Esophagus muscularis mucosa (tissue), 4 donors: ENCODE data around the gene GPATCH8. TPM values are rescaled to one million over a fixed set of nuclear protein-coding genes. Genes with fewer than 3 reads are reported as not detected.
A peak's percentile ranks its signal among the peaks of the same experiment; 100 is the strongest.

Experiments used
- DNase-seq: peaks from one replicate; pipeline ENCODE4 v3.0.0-alpha.2; 2017; ENCODE audit errors: extremely low spot score
- H3K27ac ChIP-seq, 4 donors: fragments of 200-600 bp; sonication (generic); replicated peaks in 1 of 4; 1 replicate in 3 of 4; 2 replicates in 1 of 4; pipeline ENCODE4 v1.5.1; 2016 to 2019; ENCODE audit warnings: mild to moderate bottlenecking in 1 of 4
- H3K27me3 ChIP-seq, 4 donors: fragments of 200-600 bp; sonication (generic); one replicate each; pipeline versions ENCODE4 v1.5.1 to v1.6.0; 2016 to 2019
- H3K36me3 ChIP-seq, 4 donors: fragments of 200-600 bp; sonication (generic); one replicate each; pipeline ENCODE4 v1.5.1; 2016 to 2019
- H3K4me1 ChIP-seq, 4 donors: fragments of 200-600 bp; sonication (generic); one replicate each; pipeline ENCODE4 v1.5.1; 2016 to 2019
- H3K4me3 ChIP-seq, 4 donors: fragments of 200-600 bp; sonication (generic); 1 replicate in 2 of 4; 2 replicates in 2 of 4; pipeline ENCODE4 v1.5.1; 2016 to 2019; ENCODE audit warnings: mild to moderate bottlenecking in 4 of 4, moderate library complexity in 1 of 4
- H3K9me3 ChIP-seq, 4 donors: fragments of 200-600 bp; sonication (generic); 1 replicate in 3 of 4; 2 replicates in 1 of 4; pipeline ENCODE4 v1.5.1; 2016 to 2019
- EP300 ChIP-seq: sonication (generic); formaldehyde crosslinking; IDR thresholded peaks from one replicate; pipeline ENCODE4 v1.6.1; 2017; ENCODE audit warnings: antibody characterized with exemption
- POLR2A ChIP-seq: fragments of 450-650 bp; IDR thresholded peaks from one replicate; pipeline ENCODE4 v1.6.1; 2017; ENCODE audit warnings: antibody characterized with exemption, moderate library complexity, mild to moderate bottlenecking, low read depth
- POLR2AphosphoS5 ChIP-seq, 2 donors: sonication (generic); formaldehyde crosslinking; IDR thresholded peaks; one replicate each; pipeline ENCODE4 v1.6.1; 2017; ENCODE audit warnings: antibody characterized with exemption in 2 of 2
- WGBS: methylation state at CpG from one replicate; pipeline ENCODE4 v1.1.5; 2018; 5-methylcytosine and 5-hydroxymethylcytosine counted together
- intact Hi-C: fragments of 100-400 bp; cut with DNase I; formaldehyde crosslinking; loops from one replicate; pipeline ENCODE4 v1.15.1; 2023
- total RNA-seq, 4 donors: library from RNA; depleted of rRNA; stranded (reverse); fragments of >200 nt; gene quantifications; one replicate each; pipeline versions ENCODE4 v1.1.0 to v1.2.1, GENCODE V29; 2016
- TF ChIP-seq, protein P1 (sequence below), 3 experiments: fragments of 200-600 bp in 2 of 3; fragments of 450-650 bp in 1 of 3; sonication (generic) in 2 of 3; IDR thresholded peaks; one replicate each; pipeline ENCODE4 v1.5.1; 2017 to 2019; ENCODE audit warnings: antibody characterized with exemption in 3 of 3, mild to moderate bottlenecking in 2 of 3, moderate library complexity in 1 of 3

The GPATCH8 gene
- total RNA-seq, 4 donors from 2014 or later: 21.0 to 51.1 (median 27.9) TPM

DNA sequence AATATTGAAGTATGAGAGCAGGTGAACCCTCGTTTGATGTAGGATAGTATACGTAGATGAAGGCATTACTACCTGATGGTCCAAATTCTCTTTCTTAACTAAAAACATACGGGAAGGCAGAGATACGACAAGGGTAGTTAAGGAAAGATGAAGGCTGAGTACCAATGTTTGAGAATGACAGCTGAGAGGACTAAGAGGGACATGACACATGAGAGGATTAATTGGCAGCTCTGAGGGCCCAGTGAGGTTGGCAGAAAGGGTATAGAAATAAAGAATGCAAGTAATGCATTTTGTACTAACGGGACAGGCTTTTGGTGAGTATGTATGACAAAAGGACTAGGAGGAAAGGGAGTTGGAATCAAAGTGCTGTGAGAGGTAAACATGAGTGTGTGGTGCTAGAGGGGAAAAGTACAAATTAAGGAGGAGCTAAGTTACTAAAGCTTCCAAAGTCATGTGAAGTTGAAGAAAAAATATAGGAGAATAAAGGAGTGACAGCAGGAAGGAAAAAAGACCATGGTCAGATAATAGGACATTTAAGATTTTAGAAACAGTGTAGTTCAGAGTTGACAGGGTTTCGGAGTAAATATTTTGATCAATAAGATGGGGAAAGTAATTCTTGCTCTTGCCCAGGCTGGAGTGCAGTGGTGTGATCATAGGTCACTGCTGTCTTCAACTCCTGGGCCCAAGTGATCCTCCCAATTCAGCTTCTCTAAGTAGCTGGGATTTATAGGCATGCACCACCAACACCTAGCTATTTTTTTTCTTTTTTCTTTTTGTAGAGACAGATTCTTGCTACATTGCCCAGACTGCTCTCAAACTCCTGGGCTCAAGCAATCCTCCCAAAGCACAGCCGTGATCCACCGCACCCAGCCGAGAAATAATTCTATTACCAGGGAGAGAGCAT lies 70.7 kb downstream of the GPATCH8 start:
- Histone ChIP-seq H3K4me1 (peaks cover 0 to 19% (median 16%) of the 10 kb centered on the region in 4 donors), H3K27ac (peak overlapping the region in 3 of 4 donors; percentile 9 to 28 (median 23)), H3K4me3 (no peak overlapping the region), H3K27me3 (no peaks in the 10 kb centered on the region), H3K9me3 (no peaks in the 10 kb centered on the region), H3K36me3 (peaks cover 16 to 82% (median 49%) of the 10 kb centered on the region in 4 donors)
- intact Hi-C loops: no loop called here
- 73% methylated on average over 9 of the region's 9 CpGs for WGBS
- DNase-seq: no peak
- TF ChIP-seq EP300 (no peak), POLR2AphosphoS5 (IDR thresholded peaks at IDR 0.05) (no peak), POLR2A (no peak)
- TF ChIP-seq, protein P1, sequence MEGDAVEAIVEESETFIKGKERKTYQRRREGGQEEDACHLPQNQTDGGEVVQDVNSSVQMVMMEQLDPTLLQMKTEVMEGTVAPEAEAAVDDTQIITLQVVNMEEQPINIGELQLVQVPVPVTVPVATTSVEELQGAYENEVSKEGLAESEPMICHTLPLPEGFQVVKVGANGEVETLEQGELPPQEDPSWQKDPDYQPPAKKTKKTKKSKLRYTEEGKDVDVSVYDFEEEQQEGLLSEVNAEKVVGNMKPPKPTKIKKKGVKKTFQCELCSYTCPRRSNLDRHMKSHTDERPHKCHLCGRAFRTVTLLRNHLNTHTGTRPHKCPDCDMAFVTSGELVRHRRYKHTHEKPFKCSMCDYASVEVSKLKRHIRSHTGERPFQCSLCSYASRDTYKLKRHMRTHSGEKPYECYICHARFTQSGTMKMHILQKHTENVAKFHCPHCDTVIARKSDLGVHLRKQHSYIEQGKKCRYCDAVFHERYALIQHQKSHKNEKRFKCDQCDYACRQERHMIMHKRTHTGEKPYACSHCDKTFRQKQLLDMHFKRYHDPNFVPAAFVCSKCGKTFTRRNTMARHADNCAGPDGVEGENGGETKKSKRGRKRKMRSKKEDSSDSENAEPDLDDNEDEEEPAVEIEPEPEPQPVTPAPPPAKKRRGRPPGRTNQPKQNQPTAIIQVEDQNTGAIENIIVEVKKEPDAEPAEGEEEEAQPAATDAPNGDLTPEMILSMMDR (IDR thresholded peaks at IDR 0.05): no peak

DNA sequence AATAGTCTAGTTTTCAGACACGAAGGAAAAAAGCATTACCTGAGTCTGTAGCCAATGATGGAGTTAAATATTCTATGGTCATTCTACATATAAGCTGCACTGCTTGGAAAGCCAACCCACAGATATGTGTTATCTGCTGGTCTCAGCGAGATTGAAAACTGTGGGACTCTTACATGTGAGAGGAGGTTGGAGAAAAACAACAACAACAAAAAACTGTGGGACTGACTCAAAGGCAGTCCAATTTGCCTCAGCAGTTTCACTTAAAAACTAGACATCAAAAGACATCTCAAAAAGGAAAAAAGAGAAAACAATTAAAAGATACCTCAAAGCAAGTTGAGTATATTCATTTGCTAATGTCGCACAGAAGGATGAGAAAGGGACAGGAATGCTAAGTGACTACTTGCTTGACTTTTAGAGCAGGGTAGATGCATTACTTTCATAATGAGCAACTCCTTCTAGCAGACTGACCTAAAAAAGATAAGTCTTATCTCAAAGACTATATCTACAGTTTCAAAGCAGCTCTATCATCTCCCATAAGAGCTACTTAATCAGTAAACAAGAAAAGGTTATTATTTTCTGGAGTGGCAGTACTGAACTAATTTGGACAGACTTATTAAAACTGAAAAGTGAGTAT lies 78.3 kb downstream of the GPATCH8 start:
- H3K27ac ChIP-seq: no peak overlapping the region
- H3K36me3 ChIP-seq: peaks cover 40 to 87% (median 56%) of the 10 kb centered on the region in 4 donors
- H3K27me3 ChIP-seq: no peaks in the 10 kb centered on the region
- intact Hi-C loops: no loop called here
- DNase-seq: no peak
- no peaks in the 10 kb centered on the region for H3K4me1 ChIP-seq
- TF ChIP-seq POLR2A (no peak), EP300 (no peak)
- TF ChIP-seq, protein P1 (IDR thresholded peaks at IDR 0.05): no peak
- H3K9me3 ChIP-seq: no peaks in the 10 kb centered on the region
- H3K4me3 ChIP-seq: no peak overlapping the region
- 95% methylated on average over 3 of the region's 3 CpGs for WGBS

DNA sequence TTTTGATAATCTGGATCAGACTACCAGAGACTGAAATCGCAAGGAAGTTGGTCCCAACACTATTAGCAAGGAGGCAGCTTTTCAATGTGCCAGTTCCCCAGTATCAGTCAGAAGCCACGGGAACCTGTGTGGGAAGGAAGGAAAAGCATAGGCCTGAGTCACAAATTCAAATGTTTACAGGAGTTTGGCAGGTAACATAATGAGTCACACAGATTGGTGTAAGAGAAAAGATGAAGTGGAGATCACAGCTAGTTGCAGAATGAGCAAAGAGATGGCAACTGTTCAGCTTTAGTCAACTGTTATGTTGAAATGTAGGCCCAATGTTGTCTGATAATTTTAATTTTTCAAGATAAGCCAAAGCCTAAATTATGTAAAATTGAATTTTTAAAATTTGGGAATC lies 85.7 kb downstream of the GPATCH8 start:
- WGBS: 63% methylated on average over 2 of the region's 2 CpGs
- H3K36me3 ChIP-seq: peaks cover 16 to 76% (median 54%) of the 10 kb centered on the region in 4 donors

DNA sequence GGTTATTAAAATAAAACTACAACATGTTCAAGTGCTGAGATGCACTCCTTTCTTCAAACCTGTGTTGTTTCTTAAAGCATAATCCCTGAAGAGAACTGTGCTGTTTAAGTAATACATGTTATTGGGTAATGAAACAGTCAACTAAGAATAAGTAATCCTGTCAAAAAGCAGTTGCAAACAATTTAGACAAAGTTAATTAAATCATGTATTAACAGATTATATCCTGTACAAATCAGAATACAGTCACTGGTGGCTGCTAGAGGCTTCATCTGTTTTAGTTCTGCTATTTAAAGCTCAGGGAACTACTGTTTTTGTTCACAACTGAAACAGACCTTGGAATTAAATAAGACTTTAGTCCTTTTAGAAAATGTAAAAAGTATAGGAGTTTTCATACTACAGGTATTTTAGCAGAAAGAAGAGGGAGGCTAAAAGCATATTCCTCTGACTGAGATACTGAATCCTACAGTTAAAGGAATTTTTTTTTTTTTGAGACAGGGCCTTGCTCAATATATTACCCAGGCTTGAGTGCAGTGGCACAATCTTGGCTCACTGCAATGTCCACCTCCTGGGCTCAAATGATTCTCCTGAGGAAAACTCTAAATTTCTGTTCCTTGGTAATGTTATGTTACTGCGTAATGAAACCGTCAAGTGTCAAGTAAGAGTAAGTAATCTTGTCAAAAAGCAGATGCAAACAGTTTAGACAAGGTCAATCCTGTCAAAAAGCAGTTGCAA lies 86.5 kb downstream of the GPATCH8 start:
- WGBS: 54% methylated on average over 2 of the region's 2 CpGs
- no peak overlapping the region for H3K4me3 ChIP-seq
- H3K36me3 ChIP-seq: peaks cover 10 to 69% (median 50%) of the 10 kb centered on the region in 4 donors
- intact Hi-C loops: loop anchor here (10.0 kb wide), 1 partner anchor 88 kb away; the partner anchor contains the start of gene GPATCH8
- H3K27me3 ChIP-seq: no peaks in the 10 kb centered on the region
- DNase-seq: no peak
- no peaks in the 10 kb centered on the region for H3K9me3 ChIP-seq
- peaks cover 0 to 19% (median 12%) of the 10 kb centered on the region in 4 donors for H3K4me1 ChIP-seq
- no peak for TF ChIP-seq EP300
- TF ChIP-seq, protein P1 (IDR thresholded peaks at IDR 0.05): no peak
- TF ChIP-seq POLR2A: no peak
- TF ChIP-seq POLR2AphosphoS5 (IDR thresholded peaks at IDR 0.05): no peak
- peak overlapping the region; percentile 13 to 52 (median 28) for H3K27ac ChIP-seq

More for the DNA sequence above, 85.7 kb downstream of the GPATCH8 start:
- intact Hi-C loops: loop anchor here (10.0 kb wide), 1 partner anchor 87 kb away; the partner anchor contains the start of gene GPATCH8
- peaks cover 0 to 19% (median 12%) of the 10 kb centered on the region in 4 donors for H3K4me1 ChIP-seq
- peak overlapping the region; percentile 13 to 52 (median 28) for H3K27ac ChIP-seq
- no peak for DNase-seq
- no peaks in the 10 kb centered on the region for H3K9me3 ChIP-seq
- no peaks in the 10 kb centered on the region for H3K27me3 ChIP-seq
- TF ChIP-seq POLR2A: no peak
- TF ChIP-seq POLR2AphosphoS5 (IDR thresholded peaks at IDR 0.05): peak in 1 of 2 donors; percentile 38
- H3K4me3 ChIP-seq: no peak overlapping the region
